HepG2 (cell line): ENCODE data around the gene ZNF888. TPM values are rescaled to one million over a fixed set of nuclear protein-coding genes. Genes with fewer than 3 reads are reported as not detected.
"Not testable (repeated sequence)": the region's sequence is repeated elsewhere in the genome, so short reads cannot be mapped to it uniquely, and the experiment has no call there.

Experiments
- ATAC-seq: fragments of 200-7000 bp; cut with Tn5 transposase; 3 replicates; pipeline ENCODE4 v1.9.1; 2020; ENCODE audit warnings: mild to moderate bottlenecking, moderate library complexity
- BruUV-seq: library from RNA; stranded (reverse); fragments of 400-500 nt; replicated peaks from 2 replicates; lab custom pipeline; 2021; lab: Mats Ljungman, UMichigan
- CTCF ChIA-PET: fragments of 300-600 bp; formaldehyde crosslinking; extraction: SDS; loops from one replicate; lab custom pipeline; 2021; ENCODE audit warnings: low total read pairs, inconsistent platforms, low intra/inter-chr PET ratio; lab: Yijun Ruan, JAX
- POLR2A ChIA-PET: fragments of 350-600 bp; sonication (Branson Sonifier 250); formaldehyde crosslinking; loops from one replicate; lab custom pipeline; 2020; ENCODE audit warnings: antibody characterized with exemption, inconsistent platforms; lab: Yijun Ruan, JAX
- DNase-seq: peaks from one replicate; pipeline ENCODE4 v3.0.0-alpha.2; 2015; ENCODE audit warnings: low spot score
- FAIRE-seq: peaks from 3 replicates; lab custom pipeline; 2011; peaks lifted over from hg19 to GRCh38; lab: Jason Lieb, UNC
- H2AFZ ChIP-seq: one replicate; pipeline ENCODE4 v1.6.1; 2011; ENCODE audit warnings: low read length, inconsistent platforms
- H3K27ac ChIP-seq: fragments of 300-600 bp; 3 replicates; pipeline ENCODE4 v1.8.0; 2011; ENCODE audit warnings: mixed run types, mild to moderate bottlenecking, mixed read lengths, low read length, inconsistent platforms; ENCODE audit not compliant: insufficient read depth; ENCODE audit errors: extremely low read length
- H3K27me3 ChIP-seq, 2 experiments: fragments of 200-600 bp in 1 of 2; 2 replicates in 1 of 2; 3 replicates in 1 of 2; pipeline versions ENCODE4 v1.6.0 to v1.8.0; 2011; ENCODE audit warnings: low read length in 2 of 2, mild to moderate bottlenecking in 2 of 2, moderate library complexity in 2 of 2, inconsistent platforms in 1 of 2; ENCODE audit not compliant: insufficient read depth in 2 of 2, control insufficient read depth in 1 of 2
- H3K36me3 ChIP-seq, 2 experiments: fragments of 200-600 bp in 1 of 2; replicated peaks in 1 of 2; 2 replicates in 1 of 2; 3 replicates in 1 of 2; pipeline versions ENCODE4 v1.5.1 to v1.8.0; 2011; ENCODE audit warnings: low read length in 2 of 2, inconsistent platforms in 1 of 2; ENCODE audit not compliant: insufficient read depth in 2 of 2, control insufficient read depth in 1 of 2
- H3K4me1 ChIP-seq: 2 replicates; pipeline ENCODE4 v1.5.1; 2012; ENCODE audit warnings: low read length, inconsistent platforms; ENCODE audit not compliant: insufficient read depth
- H3K4me2 ChIP-seq: 2 replicates; pipeline ENCODE4 v1.6.0; 2011; ENCODE audit warnings: low read depth, low read length, inconsistent platforms
- H3K4me3 ChIP-seq, 3 experiments: fragments of 200-600 bp in 1 of 3; sonication (generic), shearing (Covaris generic) in 1 of 3; replicated peaks in 1 of 3; 2 replicates each; pipeline ENCODE4 v1.5.1; 2011 to 2016; ENCODE audit warnings: low read length in 3 of 3, inconsistent platforms in 2 of 3, low read depth in 2 of 3, mild to moderate bottlenecking in 2 of 3, control low read depth in 1 of 3, mixed read lengths in 1 of 3; ENCODE audit not compliant: insufficient read depth in 1 of 3
- H3K79me2 ChIP-seq: one replicate; pipeline ENCODE4 v1.6.1; 2011; ENCODE audit warnings: low read length, inconsistent platforms; ENCODE audit not compliant: insufficient read depth
- H3K9ac ChIP-seq: 2 replicates; pipeline ENCODE4 v1.6.0; 2011; ENCODE audit warnings: mild to moderate bottlenecking, low read depth, low read length, inconsistent platforms; ENCODE audit not compliant: insufficient read depth
- H3K9me3 ChIP-seq: 2 replicates; pipeline ENCODE4 v1.5.1; 2012; ENCODE audit warnings: mild to moderate bottlenecking, low read length
- H4K20me1 ChIP-seq: 2 replicates; pipeline ENCODE4 v1.6.0; 2011; ENCODE audit warnings: inconsistent platforms, mild to moderate bottlenecking, low read length, moderate library complexity; ENCODE audit not compliant: insufficient read depth
- JUN ChIP-seq: sonication (generic); formaldehyde crosslinking; IDR thresholded peaks from 2 replicates; pipeline ENCODE4 v1.4.0; 2020; ENCODE audit warnings: mild to moderate bottlenecking, missing genetic modification reagents
- TRAFD1 ChIP-seq: sonication (generic); formaldehyde crosslinking; IDR thresholded peaks from 2 replicates; pipeline ENCODE4 v1.5.1; 2020; ENCODE audit warnings: missing genetic modification reagents, mild to moderate bottlenecking, borderline replicate concordance
- U2AF1 ChIP-seq: fragments of 200-400 bp; formaldehyde crosslinking; optimal IDR thresholded peaks from 2 replicates; pipeline ENCODE3; 2017; ENCODE audit warnings: mild to moderate bottlenecking, low read depth, low read length
- ZBTB14 ChIP-seq: sonication (generic); formaldehyde crosslinking; IDR thresholded peaks from 2 replicates; pipeline ENCODE4 v1.4.0; 2020; ENCODE audit warnings: missing genetic modification reagents
- ZNF10 ChIP-seq: sonication (generic); formaldehyde crosslinking; IDR thresholded peaks from 2 replicates; pipeline ENCODE4 v1.4.0; 2020; ENCODE audit warnings: mild to moderate bottlenecking, low read depth, missing genetic modification reagents, borderline replicate concordance
- ZNF3 ChIP-seq: IDR thresholded peaks from 2 replicates; pipeline ENCODE4 v1.7.0; 2017; ENCODE audit warnings: inconsistent platforms
- ZNF567 ChIP-seq: sonication (generic); formaldehyde crosslinking; IDR thresholded peaks from 2 replicates; pipeline ENCODE4 v1.8.1; 2023; ENCODE audit warnings: mild to moderate bottlenecking, missing genetic modification reagents, borderline replicate concordance
- ZNF83 ChIP-seq: sonication (generic); formaldehyde crosslinking; IDR thresholded peaks from 2 replicates; pipeline ENCODE4 v1.4.0; 2020; ENCODE audit warnings: missing genetic modification reagents, mild to moderate bottlenecking, borderline replicate concordance
- ZSCAN22 ChIP-seq: sonication (generic); formaldehyde crosslinking; IDR thresholded peaks from 2 replicates; pipeline ENCODE4 v1.4.0; 2020; ENCODE audit warnings: mild to moderate bottlenecking, missing genetic modification reagents
- WGBS: methylation state at CpG from one replicate; pipeline ENCODE4 v1.1.6; 2017; ENCODE audit warnings: low lambda C conversion rate; 5-methylcytosine and 5-hydroxymethylcytosine counted together
- in situ Hi-C: cut with HindIII; loops from 2 replicates; pipeline ENCODE4 v1.10.0; 2017; ENCODE audit warnings: low pct_unique_long_range_greater_than_20kb; ENCODE audit not compliant: extremely low pct_ligation_motif_present
- intact Hi-C: fragments of 100-400 bp; cut with micrococcal nuclease; formaldehyde crosslinking; loops from one replicate; pipeline ENCODE4 v1.10.0; 2022; ENCODE audit not compliant: unreplicated experiment
- polyA plus RNA-seq, 8 experiments: library from polyadenylated mRNA; depleted of rRNA in 3 of 8; stranded (reverse) in 7 of 8; unstranded in 1 of 8; fragments of >200 nt; fragmentation: Illumina TruSeq in 4 of 8; extraction: Trizol in 4 of 8; gene quantifications; 2 replicates each; pipeline versions ENCODE4 v1.2.1 to v1.2.3, GENCODE V29; 2011 to 2016; ENCODE audit warnings: low read depth in 4 of 8, missing spikeins in 1 of 8, mixed read lengths in 1 of 8; ENCODE audit not compliant: insufficient read depth in 1 of 8
- total RNA-seq, 5 experiments: library from RNA; depleted of rRNA; stranded (reverse); fragments of >200 nt; fragmentation: Illumina TruSeq; extraction: Trizol; gene quantifications; 2 replicates each; pipeline ENCODE4 v1.2.3, GENCODE V29; 2016; ENCODE audit warnings: low read depth in 1 of 5

The ZNF888 gene
- total and polyA plus RNA-seq, 2 of the 13 experiments (the other 11 are each of a cell fraction or from before 2014, with no cell fraction given), result 1.7 to 7.6 TPM

- no TSS peak for BruUV-seq
- FAIRE-seq (no peak), DNase-seq (no peak), ATAC-seq (no peak)
- H3K4me1 ChIP-seq, result peaks cover 22% of the 10 kb centered on the region
- ChIA-PET CTCF (no interaction called here), POLR2A (no interaction called here)
- intact Hi-C loops, result no loop called here
- WGBS, result 99% methylated on average over 8 of the region's 8 CpGs
- no peak overlapping the region for H2AFZ ChIP-seq
- in situ Hi-C loops, result no loop called here
- H3K27ac ChIP-seq, result no peak overlapping the region
- H3K4me2 ChIP-seq, result no peak overlapping the region
- H3K27me3 ChIP-seq, result no peaks in the 10 kb centered on the region
- peaks cover 3% of the 10 kb centered on the region for H3K79me2 ChIP-seq
- TF ChIP-seq ZNF567 (no peak), TRAFD1 (CRISPR knock-in tag) (no peak), ZSCAN22 (CRISPR knock-in tag) (no peak), ZNF10 (CRISPR knock-in tag) (no peak), ZNF3 (no peak), JUN (CRISPR knock-in tag) (no peak), ZNF83 (no peak), ZBTB14 (CRISPR knock-in tag) (no peak), U2AF1 (no peak)
- no peak overlapping the region for H3K9ac ChIP-seq
- no peaks in the 10 kb centered on the region for H4K20me1 ChIP-seq
- no peak overlapping the region for H3K4me3 ChIP-seq
- H3K36me3 ChIP-seq, result no peaks in the 10 kb centered on the region; a peak in 1 of 5 replicates
- no peaks in the 10 kb centered on the region for H3K9me3 ChIP-seq
These were observed 12.2 kb upstream of the ZNF888 start for GRCh38 chr19:52935434-52935833.

- H3K4me3 ChIP-seq, ATAC-seq, in situ Hi-C loops, BruUV-seq, H3K4me2 ChIP-seq, FAIRE-seq, H3K27me3 ChIP-seq, DNase-seq, H2AFZ ChIP-seq, H4K20me1 ChIP-seq, H3K79me2 ChIP-seq, intact Hi-C loops, CTCF ChIA-PET, H3K9me3 ChIP-seq, H3K27ac ChIP-seq, POLR2A ChIA-PET, H3K9ac ChIP-seq: not testable (repeated sequence)
- Histone ChIP-seq H3K36me3 (peaks cover 4 to 17% of the 10 kb centered on the region in 2 experiments; a peak in 3 of 5 replicates), H3K4me1 (peaks cover 17% of the 10 kb centered on the region)
- WGBS, result 97% methylated on average over 9 of the region's 9 CpGs
These were observed 1.4 kb upstream of the ZNF888 start for GRCh38 chr19:52924641-52925040.
